Prostate gland (tissue), 2 donors: ENCODE results near the gene TMEM8B. TPM values are rescaled to one million over a fixed set of nuclear protein-coding genes. Genes with fewer than 3 reads are reported as not detected.
A peak's percentile ranks its signal among the peaks of the same experiment; 100 is the strongest.

Source experiments
- DNase-seq: peaks from one replicate; pipeline ENCODE4 v3.0.0-alpha.2; 2019; ENCODE audit warnings: low spot score
- H3K27ac ChIP-seq, 2 donors: fragments of 200-600 bp; sonication (generic); 2 replicates each; pipeline ENCODE4 v1.5.1; 2017 to 2019
- H3K27me3 ChIP-seq: fragments of 200-600 bp; sonication (generic); replicated peaks from 2 replicates; pipeline ENCODE4 v1.5.1; 2019; ENCODE audit not compliant: insufficient read depth
- H3K36me3 ChIP-seq, 2 donors: fragments of 200-600 bp; sonication (generic); 1 replicate in 1 of 2; 2 replicates in 1 of 2; pipeline versions ENCODE4 v1.5.1 to v1.8.1; 2017 to 2019
- H3K4me1 ChIP-seq: fragments of 200-600 bp; sonication (generic); replicated peaks from 2 replicates; pipeline ENCODE4 v1.5.1; 2019
- H3K4me3 ChIP-seq, 2 donors: fragments of 200-600 bp; sonication (generic); 2 replicates each; pipeline ENCODE4 v1.5.1; 2017 to 2019
- H3K9me3 ChIP-seq: fragments of 200-600 bp; sonication (generic); 2 replicates; pipeline ENCODE4 v1.5.1; 2017
- POLR2A ChIP-seq: fragments of 450-650 bp; IDR thresholded peaks from one replicate; pipeline ENCODE4 v1.6.1; 2016; ENCODE audit warnings: antibody characterized with exemption, mild to moderate bottlenecking
- POLR2AphosphoS5 ChIP-seq: sonication (generic); formaldehyde crosslinking; IDR thresholded peaks from one replicate; pipeline ENCODE4 v1.6.1; 2017; ENCODE audit warnings: antibody characterized with exemption
- WGBS: methylation state at CpG from one replicate; pipeline ENCODE4 v1.1.5; 2018; 5-methylcytosine and 5-hydroxymethylcytosine counted together
- intact Hi-C: fragments of 100-400 bp; cut with DNase I; formaldehyde crosslinking; loops from one replicate; pipeline ENCODE4 v1.14.2; 2022
- total RNA-seq, 2 donors: library from RNA; depleted of rRNA; stranded (reverse); fragments of >200 nt; gene quantifications; one replicate each; pipeline ENCODE4 v1.1.0, GENCODE V29; 2016
- TF ChIP-seq, protein P1 (sequence below), 4 experiments: fragments of 200-600 bp in 2 of 4; fragments of 450-650 bp in 2 of 4; sonication (generic) in 2 of 4; IDR thresholded peaks; 1 replicate in 3 of 4; 2 replicates in 1 of 4; pipeline ENCODE4 v1.5.1; 2016 to 2019; ENCODE audit warnings: antibody characterized with exemption in 4 of 4, mild to moderate bottlenecking in 2 of 4, moderate library complexity in 2 of 4

The TMEM8B gene, protein sequence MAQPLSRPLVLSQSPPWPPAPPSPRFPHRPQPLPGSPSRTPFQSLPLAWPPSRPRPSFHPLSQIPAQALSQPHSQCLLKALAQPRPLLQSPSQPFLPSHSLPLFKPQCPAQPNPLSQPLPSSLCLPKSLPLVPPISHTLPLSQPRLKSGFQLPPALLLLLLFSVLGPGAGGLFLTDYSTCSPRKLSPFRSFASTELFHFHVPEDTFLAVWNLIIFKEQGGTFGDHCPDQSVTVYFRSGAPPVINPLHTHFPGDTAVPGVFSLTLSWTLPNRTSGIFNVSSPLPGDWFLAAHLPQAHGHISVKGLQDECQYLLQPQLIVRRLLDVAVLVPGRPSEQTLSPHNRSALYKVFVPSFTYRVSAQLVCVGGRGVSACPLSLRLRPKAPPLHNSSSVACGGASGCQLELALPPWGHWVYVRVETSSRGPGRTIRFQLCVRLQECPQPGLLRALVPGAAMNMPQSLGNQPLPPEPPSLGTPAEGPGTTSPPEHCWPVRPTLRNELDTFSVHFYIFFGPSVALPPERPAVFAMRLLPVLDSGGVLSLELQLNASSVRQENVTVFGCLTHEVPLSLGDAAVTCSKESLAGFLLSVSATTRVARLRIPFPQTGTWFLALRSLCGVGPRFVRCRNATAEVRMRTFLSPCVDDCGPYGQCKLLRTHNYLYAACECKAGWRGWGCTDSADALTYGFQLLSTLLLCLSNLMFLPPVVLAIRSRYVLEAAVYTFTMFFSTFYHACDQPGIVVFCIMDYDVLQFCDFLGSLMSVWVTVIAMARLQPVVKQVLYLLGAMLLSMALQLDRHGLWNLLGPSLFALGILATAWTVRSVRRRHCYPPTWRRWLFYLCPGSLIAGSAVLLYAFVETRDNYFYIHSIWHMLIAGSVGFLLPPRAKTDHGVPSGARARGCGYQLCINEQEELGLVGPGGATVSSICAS
- total RNA-seq: 10 to 100 TPM; 15.8 to 25.9 TPM

DNA sequence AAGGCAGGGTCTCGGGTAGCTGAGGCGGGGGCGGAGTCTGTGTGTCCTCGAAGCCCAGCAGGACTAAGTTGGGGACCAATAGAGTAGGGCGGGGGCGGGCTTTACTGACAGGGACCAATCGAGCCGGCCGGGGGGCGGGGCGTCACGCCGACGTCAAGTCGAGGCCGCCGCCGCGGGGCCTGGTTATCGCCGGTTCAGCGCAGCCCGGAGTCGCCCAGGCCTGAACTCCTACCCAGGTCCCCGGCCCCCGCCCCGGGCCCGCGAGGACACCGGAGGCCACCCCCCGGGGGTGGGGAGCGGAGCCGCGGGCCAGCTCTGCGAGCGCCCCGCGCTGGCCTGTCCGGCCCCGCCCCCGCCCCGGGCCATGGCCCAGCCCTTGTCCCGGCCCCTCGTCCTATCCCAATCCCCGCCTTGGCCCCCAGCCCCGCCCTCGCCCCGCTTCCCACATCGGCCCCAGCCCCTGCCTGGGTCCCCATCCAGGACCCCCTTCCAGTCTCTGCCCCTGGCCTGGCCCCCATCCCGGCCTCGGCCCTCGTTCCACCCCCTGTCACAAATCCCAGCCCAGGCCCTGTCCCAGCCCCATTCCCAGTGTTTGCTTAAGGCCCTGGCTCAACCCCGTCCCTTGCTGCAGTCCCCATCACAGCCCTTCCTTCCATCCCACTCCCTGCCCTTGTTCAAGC lies at the start of gene TMEM8B:
Gene TMEM8B, plus strand, starts transcription at position 145 of the 680 bp plus-strand sequence. Its CDS starts 220 bp downstream, at position 365.
- DNase-seq: peak; percentile 99
- H3K27ac ChIP-seq: peak within 1 kb of the TSS; percentile 89 to 99
- peaks cover 35% of the 10 kb centered on the region for H3K4me1 ChIP-seq
- no peaks in the 10 kb centered on the region for H3K9me3 ChIP-seq
- H3K36me3 ChIP-seq: no peaks in the 10 kb centered on the region
- TF ChIP-seq, protein P1, sequence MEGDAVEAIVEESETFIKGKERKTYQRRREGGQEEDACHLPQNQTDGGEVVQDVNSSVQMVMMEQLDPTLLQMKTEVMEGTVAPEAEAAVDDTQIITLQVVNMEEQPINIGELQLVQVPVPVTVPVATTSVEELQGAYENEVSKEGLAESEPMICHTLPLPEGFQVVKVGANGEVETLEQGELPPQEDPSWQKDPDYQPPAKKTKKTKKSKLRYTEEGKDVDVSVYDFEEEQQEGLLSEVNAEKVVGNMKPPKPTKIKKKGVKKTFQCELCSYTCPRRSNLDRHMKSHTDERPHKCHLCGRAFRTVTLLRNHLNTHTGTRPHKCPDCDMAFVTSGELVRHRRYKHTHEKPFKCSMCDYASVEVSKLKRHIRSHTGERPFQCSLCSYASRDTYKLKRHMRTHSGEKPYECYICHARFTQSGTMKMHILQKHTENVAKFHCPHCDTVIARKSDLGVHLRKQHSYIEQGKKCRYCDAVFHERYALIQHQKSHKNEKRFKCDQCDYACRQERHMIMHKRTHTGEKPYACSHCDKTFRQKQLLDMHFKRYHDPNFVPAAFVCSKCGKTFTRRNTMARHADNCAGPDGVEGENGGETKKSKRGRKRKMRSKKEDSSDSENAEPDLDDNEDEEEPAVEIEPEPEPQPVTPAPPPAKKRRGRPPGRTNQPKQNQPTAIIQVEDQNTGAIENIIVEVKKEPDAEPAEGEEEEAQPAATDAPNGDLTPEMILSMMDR (IDR thresholded peaks at IDR 0.05): peak in 1 of 4 experiments; percentile 10
- TF ChIP-seq POLR2A (peak; percentile 70), POLR2AphosphoS5 (peak; percentile 35)
- H3K27me3 ChIP-seq: no peaks in the 10 kb centered on the region
- peak within 1 kb of the TSS; percentile 73 to 99 for H3K4me3 ChIP-seq
- under 1% methylated on average over 41 of the region's 53 CpGs for whole genome bisulfite sequencing
- intact Hi-C loops: loop anchor here (5.0 kb wide), 1 partner anchor 53 kb away; no protein-coding TSS in a partner anchor

DNA sequence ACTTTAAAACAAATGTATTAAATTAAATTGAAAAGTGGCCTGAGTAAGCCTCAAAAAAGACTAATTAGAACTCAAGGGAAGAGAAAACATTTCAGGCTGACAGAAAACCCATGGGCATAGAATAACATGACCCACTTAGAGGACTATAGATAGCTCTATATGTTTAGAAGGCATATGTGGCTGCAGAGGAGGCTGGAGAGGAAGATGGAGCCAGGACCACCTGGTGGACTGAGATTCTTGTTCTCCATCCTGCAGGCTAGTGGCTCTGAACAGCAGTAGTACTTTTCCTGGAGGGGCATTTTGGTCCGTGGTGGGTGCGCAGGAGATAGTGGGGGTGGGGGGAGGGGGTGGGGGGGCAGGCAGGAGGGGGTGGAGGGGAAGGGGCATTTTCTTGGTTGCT lies 48.0 kb upstream of the TMEM8B start:
- no peaks in the 10 kb centered on the region for H3K4me1 ChIP-seq
- TF ChIP-seq POLR2AphosphoS5 (no peak), POLR2A (no peak)
- TF ChIP-seq, protein P1 (IDR thresholded peaks at IDR 0.05): no peak
- no peak overlapping the region for H3K4me3 ChIP-seq
- DNase-seq: no peak
- H3K27ac ChIP-seq: no peak overlapping the region
- 85% methylated on average over 2 of the region's 2 CpGs for WGBS
- H3K27me3 ChIP-seq: no peaks in the 10 kb centered on the region
- H3K36me3 ChIP-seq: no peaks in the 10 kb centered on the region
- intact Hi-C loops: no loop called here
- H3K9me3 ChIP-seq: no peaks in the 10 kb centered on the region

DNA sequence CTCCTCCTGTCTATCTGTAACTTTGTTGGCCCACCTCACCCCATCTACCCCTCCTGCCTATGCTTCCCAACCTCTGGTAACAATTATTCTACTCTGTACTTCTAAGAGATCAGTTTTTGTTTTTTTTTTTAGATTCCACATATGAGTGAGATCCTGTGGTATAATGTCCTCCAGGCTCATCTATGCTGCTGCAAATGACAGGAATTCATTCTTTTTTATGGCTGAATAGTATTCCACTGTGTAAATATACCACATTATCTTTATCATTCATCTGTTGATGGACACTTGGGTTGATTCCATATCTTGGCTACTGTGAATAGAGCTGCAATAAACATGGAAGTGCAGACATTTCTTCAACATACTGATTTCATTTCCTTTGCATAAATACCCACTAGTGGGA lies 45.6 kb upstream of the TMEM8B start:
- Histone ChIP-seq H3K4me3 (no peak overlapping the region), H3K27ac (no peak overlapping the region), H3K36me3 (no peaks in the 10 kb centered on the region), H3K27me3 (no peaks in the 10 kb centered on the region), H3K4me1 (no peaks in the 10 kb centered on the region), H3K9me3 (no peaks in the 10 kb centered on the region)
- intact Hi-C loops: no loop called here
- no peak for TF ChIP-seq POLR2A
- TF ChIP-seq, protein P1 (IDR thresholded peaks at IDR 0.05): no peak
- TF ChIP-seq POLR2AphosphoS5: no peak
- no peak for DNase-seq

DNA sequence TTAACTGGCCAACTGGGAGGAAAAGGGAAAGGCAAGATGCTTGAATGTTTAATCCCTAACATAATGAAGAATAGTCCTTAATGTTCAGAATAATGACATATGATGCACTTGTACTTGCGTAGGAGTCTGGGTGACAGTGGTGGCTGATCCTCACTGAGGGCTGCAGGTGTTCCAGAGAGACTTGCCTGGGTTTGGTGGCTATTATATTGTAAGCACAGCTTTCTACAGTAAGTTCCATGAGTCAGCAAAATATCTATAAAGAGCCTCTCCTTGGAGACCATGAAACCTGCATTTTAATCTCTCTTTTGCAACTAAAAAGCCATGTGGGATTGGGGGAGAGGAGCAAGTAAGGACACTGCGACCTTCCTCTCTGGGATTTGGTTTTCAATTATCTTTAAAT lies 39.5 kb upstream of the TMEM8B start:
- 96% methylated on average over 2 of the region's 2 CpGs for WGBS
- no peak for TF ChIP-seq POLR2AphosphoS5
- no peaks in the 10 kb centered on the region for H3K4me1 ChIP-seq
- H3K36me3 ChIP-seq: no peaks in the 10 kb centered on the region
- intact Hi-C loops: no loop called here
- H3K27me3 ChIP-seq: no peaks in the 10 kb centered on the region
- DNase-seq: no peak
- no peak overlapping the region for H3K27ac ChIP-seq
- no peak overlapping the region for H3K4me3 ChIP-seq
- no peaks in the 10 kb centered on the region for H3K9me3 ChIP-seq

DNA sequence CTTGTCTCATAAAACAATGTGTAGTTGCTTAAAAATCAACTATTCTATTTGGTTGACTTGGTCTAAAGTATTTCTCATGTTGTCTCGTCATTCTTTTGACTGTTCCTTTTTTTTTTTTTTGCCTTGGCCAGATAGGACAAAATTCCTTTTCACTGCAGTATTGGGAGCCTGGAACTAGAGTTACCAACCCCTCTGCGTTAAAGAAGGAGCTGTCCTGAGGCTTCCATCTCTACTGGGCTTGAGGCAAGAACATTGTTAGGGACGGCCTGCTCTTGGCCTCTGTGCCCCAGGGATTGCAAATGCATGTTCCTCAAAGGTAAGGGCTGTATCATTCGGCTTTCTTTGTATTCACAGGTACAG lies 39.0 kb upstream of the TMEM8B start:
- Histone ChIP-seq H3K27ac (no peak overlapping the region), H3K4me1 (no peaks in the 10 kb centered on the region), H3K4me3 (no peak overlapping the region), H3K27me3 (no peaks in the 10 kb centered on the region), H3K9me3 (no peaks in the 10 kb centered on the region), H3K36me3 (no peaks in the 10 kb centered on the region)
- TF ChIP-seq, protein P1 (IDR thresholded peaks at IDR 0.05): no peak
- TF ChIP-seq POLR2AphosphoS5 (no peak), POLR2A (no peak)
- DNase-seq: no peak
- 30% methylated on average over 4 of the region's 4 CpGs for WGBS
- intact Hi-C loops: loop anchor here (1.0 to 2.0 kb wide), 2 partner anchors 37 to 91 kb away; no protein-coding TSS in a partner anchor
